Adipocyte (in vitro differentiated cells): ENCODE results near the gene BLCAP.
A peak's percentile ranks its signal among the peaks of the same experiment; 100 is the strongest.

Experiments
- DNase-seq: peaks from one replicate; pipeline ENCODE4 v3.0.0-alpha.2; 2015; ENCODE audit warnings: low read depth
- H3K27me3 ChIP-seq: replicated peaks from 2 replicates; pipeline ENCODE4 v1.7.0; 2013; ENCODE audit warnings: mild to moderate bottlenecking, low read length, moderate library complexity; ENCODE audit not compliant: control insufficient read depth, insufficient read depth
- H3K36me3 ChIP-seq: 2 replicates; pipeline ENCODE4 v1.7.0; 2013; ENCODE audit warnings: low read length, mild to moderate bottlenecking, moderate library complexity; ENCODE audit not compliant: control insufficient read depth, insufficient read depth, severe bottlenecking
- H3K4me1 ChIP-seq: 2 replicates; pipeline ENCODE4 v1.7.0; 2013; ENCODE audit warnings: mild to moderate bottlenecking, low read length, moderate library complexity; ENCODE audit not compliant: control insufficient read depth, insufficient read depth
- H3K4me3 ChIP-seq: 2 replicates; pipeline ENCODE4 v1.7.0; 2013; ENCODE audit warnings: mild to moderate bottlenecking, low read length, moderate library complexity
- H3K9ac ChIP-seq: 2 replicates; pipeline ENCODE4 v1.7.0; 2013; ENCODE audit warnings: mild to moderate bottlenecking, low read length, moderate library complexity
- H3K9me3 ChIP-seq: 2 replicates; pipeline ENCODE4 v1.7.0; 2013; ENCODE audit warnings: mild to moderate bottlenecking, low read length, moderate library complexity; ENCODE audit not compliant: control insufficient read depth

The BLCAP gene

GRCh38 chr20:37506152-37506725 lies 21.4 kb downstream of the BLCAP start:
- H3K36me3 ChIP-seq, result peaks cover 32% of the 10 kb centered on the region
- H3K4me3 ChIP-seq, result no peak overlapping the region
- no peaks in the 10 kb centered on the region for H3K9me3 ChIP-seq
- H3K4me1 ChIP-seq, result no peaks in the 10 kb centered on the region
- H3K27me3 ChIP-seq, result no peaks in the 10 kb centered on the region
- DNase-seq, result no peak
- no peak overlapping the region for H3K9ac ChIP-seq

GRCh38 chr20:37505263-37506151 lies 22.2 kb downstream of the BLCAP start:
- no peak overlapping the region for H3K4me3 ChIP-seq
- H3K4me1 ChIP-seq, result no peaks in the 10 kb centered on the region
- no peak for DNase-seq
- H3K9ac ChIP-seq, result no peak overlapping the region
- H3K36me3 ChIP-seq, result peaks cover 25% of the 10 kb centered on the region
- H3K27me3 ChIP-seq, result no peaks in the 10 kb centered on the region
- no peaks in the 10 kb centered on the region for H3K9me3 ChIP-seq

GRCh38 chr20:37504404-37505096 lies 23.1 kb downstream of the BLCAP start:
- Histone ChIP-seq H3K4me1 (no peaks in the 10 kb centered on the region), H3K27me3 (no peaks in the 10 kb centered on the region), H3K36me3 (peaks cover 20% of the 10 kb centered on the region), H3K9ac (no peak overlapping the region), H3K4me3 (no peak overlapping the region), H3K9me3 (no peaks in the 10 kb centered on the region)
- DNase-seq, result no peak

GRCh38 chr20:37503256-37503927 lies 24.3 kb downstream of the BLCAP start:
- H3K9me3 ChIP-seq, result no peaks in the 10 kb centered on the region
- H3K4me1 ChIP-seq, result no peaks in the 10 kb centered on the region
- no peak overlapping the region for H3K9ac ChIP-seq
- no peak overlapping the region for H3K4me3 ChIP-seq
- no peak for DNase-seq
- H3K36me3 ChIP-seq, result peaks cover 9% of the 10 kb centered on the region
- H3K27me3 ChIP-seq, result no peaks in the 10 kb centered on the region

GRCh38 chr20:37502654-37503053 lies 25.0 kb downstream of the BLCAP start:
- H3K9me3 ChIP-seq, result no peaks in the 10 kb centered on the region
- H3K4me1 ChIP-seq, result no peaks in the 10 kb centered on the region
- no peak for DNase-seq

GRCh38 chr20:37501940-37502339 lies 25.7 kb downstream of the BLCAP start:
- peaks cover 3% of the 10 kb centered on the region for H3K36me3 ChIP-seq
- no peaks in the 10 kb centered on the region for H3K27me3 ChIP-seq
- H3K9ac ChIP-seq, result no peak overlapping the region
- DNase-seq, result no peak
- H3K4me3 ChIP-seq, result no peak overlapping the region
- no peaks in the 10 kb centered on the region for H3K4me1 ChIP-seq
- H3K9me3 ChIP-seq, result no peaks in the 10 kb centered on the region

More at GRCh38 chr20:37502654-37503053, 25.0 kb downstream of the BLCAP start:
- H3K9ac ChIP-seq, result no peak overlapping the region
- no peak overlapping the region for H3K4me3 ChIP-seq
- H3K27me3 ChIP-seq, result no peaks in the 10 kb centered on the region
- H3K36me3 ChIP-seq, result peaks cover 2% of the 10 kb centered on the region

- Histone ChIP-seq H3K9me3 (no peaks in the 10 kb centered on the region), H3K36me3 (peaks cover 3% of the 10 kb centered on the region), H3K4me1 (no peaks in the 10 kb centered on the region), H3K27me3 (no peaks in the 10 kb centered on the region), H3K4me3 (no peak overlapping the region), H3K9ac (no peak overlapping the region)
- DNase-seq, result no peak
Measured at GRCh38 chr20:37500311-37500710, 27.4 kb downstream of the BLCAP start.

- Histone ChIP-seq H3K27me3 (no peaks in the 10 kb centered on the region), H3K9ac (no peak overlapping the region), H3K4me3 (no peak overlapping the region), H3K4me1 (no peaks in the 10 kb centered on the region), H3K36me3 (peaks cover 6% of the 10 kb centered on the region), H3K9me3 (no peaks in the 10 kb centered on the region)
- DNase-seq, result peak; percentile 15
Measured at GRCh38 chr20:37498066-37498665, 29.5 kb downstream of the BLCAP start.

GRCh38 chr20:37494796-37495195 lies 32.9 kb downstream of the BLCAP start:
- Histone ChIP-seq H3K9ac (no peak overlapping the region), H3K9me3 (peaks cover 7% of the 10 kb centered on the region), H3K4me1 (no peaks in the 10 kb centered on the region), H3K27me3 (no peaks in the 10 kb centered on the region), H3K36me3 (peaks cover 6% of the 10 kb centered on the region), H3K4me3 (no peak overlapping the region)
- no peak for DNase-seq

- no peak overlapping the region for H3K4me3 ChIP-seq
- H3K4me1 ChIP-seq, result no peaks in the 10 kb centered on the region
Measured at GRCh38 chr20:37494301-37494700, 33.4 kb downstream of the BLCAP start.

More at GRCh38 chr20:37494301-37494700, 33.4 kb downstream of the BLCAP start:
- peaks cover 7% of the 10 kb centered on the region for H3K9me3 ChIP-seq
- peaks cover 6% of the 10 kb centered on the region for H3K36me3 ChIP-seq
- no peaks in the 10 kb centered on the region for H3K27me3 ChIP-seq
- no peak overlapping the region for H3K9ac ChIP-seq
- DNase-seq, result no peak
